GM18511 (cell line): Measurements from ENCODE around the gene CASP5.
"Not testable (repeated sequence)": the region's sequence is repeated elsewhere in the genome, so short reads cannot be mapped to it uniquely, and the experiment has no call there.

Source experiments
- ATAC-seq: cut with Tn5 transposase; IDR thresholded peaks from one replicate; pipeline ENCODE4 v1.9.1; 2021; ENCODE audit warnings: mild to moderate bottlenecking, moderate library complexity; ENCODE audit not compliant: unreplicated experiment

Gene CASP5

GRCh38 chr11:105033781-105034180 lies 10.8 kb upstream of the CASP5 start:
- ATAC-seq: no peak

GRCh38 chr11:105033343-105033742 lies 10.4 kb upstream of the CASP5 start:
- peak; percentile 19 for ATAC-seq

GRCh38 chr11:105032495-105032894 lies 9.5 kb upstream of the CASP5 start:
- ATAC-seq: no peak

GRCh38 chr11:105027678-105028077 lies 4.7 kb upstream of the CASP5 start:
- no peak for ATAC-seq

- ATAC-seq: no peak
These were observed 1.4 kb upstream of the CASP5 start for GRCh38 chr11:105024394-105024793.

- no peak for ATAC-seq
These were observed 441 bp downstream of the CASP5 start for GRCh38 chr11:105022527-105022926.

GRCh38 chr11:105007463-105007862 lies 15.5 kb downstream of the CASP5 start:
- ATAC-seq: no peak

- ATAC-seq: no peak
These were observed 17.5 kb downstream of the CASP5 start for GRCh38 chr11:105005451-105005845.

- ATAC-seq: no peak
These were observed 18.9 kb downstream of the CASP5 start for GRCh38 chr11:105004021-105004420.

GRCh38 chr11:105003151-105003550 lies 19.8 kb downstream of the CASP5 start:
- ATAC-seq: no peak

GRCh38 chr11:105000797-105001196 lies 22.2 kb downstream of the CASP5 start:
- peak; percentile 91 for ATAC-seq

- peak; percentile 27 for ATAC-seq
These were observed 22.8 kb downstream of the CASP5 start for GRCh38 chr11:105000167-105000566.

- ATAC-seq: no peak
These were observed 23.2 kb downstream of the CASP5 start for GRCh38 chr11:104999721-105000120.

GRCh38 chr11:104997288-104997687 lies 25.7 kb downstream of the CASP5 start:
- ATAC-seq: no peak

- ATAC-seq: no peak
These were observed 28.0 kb downstream of the CASP5 start for GRCh38 chr11:104995001-104995408.

GRCh38 chr11:104992781-104993180 lies 30.2 kb downstream of the CASP5 start:
- no peak for ATAC-seq

GRCh38 chr11:104991994-104992393 lies 31.0 kb downstream of the CASP5 start:
- no peak for ATAC-seq

GRCh38 chr11:104984808-104985207 lies 38.2 kb downstream of the CASP5 start:
- no peak for ATAC-seq

GRCh38 chr11:104979839-104980238 lies 43.1 kb downstream of the CASP5 start:
- no peak for ATAC-seq

GRCh38 chr11:104973616-104974015 lies 49.4 kb downstream of the CASP5 start:
- ATAC-seq: no peak

GRCh38 chr11:104972924-104973323 lies 50.0 kb downstream of the CASP5 start:
- ATAC-seq: not testable (repeated sequence)

GRCh38 chr11:104970756-104971155 lies 52.2 kb downstream of the CASP5 start:
- ATAC-seq: no peak

- peak; percentile 6 for ATAC-seq
These were observed 53.9 kb downstream of the CASP5 start for GRCh38 chr11:104968856-104969776.
